Epithelial cell of proximal tubule (primary cell): Measurements from ENCODE around the gene PWWP2B. TPM values are rescaled to one million over a fixed set of nuclear protein-coding genes. Genes with fewer than 3 reads are reported as not detected.

Experiments
- DNase-seq: peaks from one replicate; pipeline ENCODE4 v3.0.0-alpha.2; 2011; ENCODE audit warnings: low read depth
- H3K4me3 ChIP-seq: 2 replicates; pipeline ENCODE4 v1.5.1; 2011; ENCODE audit warnings: low read depth, mild to moderate bottlenecking, low read length
- total RNA-seq: library from RNA; depleted of rRNA; stranded (reverse); fragments of >200 nt; gene quantifications from 2 replicates; pipeline ENCODE4 v1.2.3, GENCODE V29; 2015
- TF ChIP-seq, protein P1 (sequence below): conservative IDR thresholded peaks from 2 replicates; pipeline ENCODE4 v1.5.1; 2012; ENCODE audit warnings: low read depth, mild to moderate bottlenecking, low read length

Gene PWWP2B
- total RNA-seq, 1 donor from 2014 or later: 11.0 TPM

DNA sequence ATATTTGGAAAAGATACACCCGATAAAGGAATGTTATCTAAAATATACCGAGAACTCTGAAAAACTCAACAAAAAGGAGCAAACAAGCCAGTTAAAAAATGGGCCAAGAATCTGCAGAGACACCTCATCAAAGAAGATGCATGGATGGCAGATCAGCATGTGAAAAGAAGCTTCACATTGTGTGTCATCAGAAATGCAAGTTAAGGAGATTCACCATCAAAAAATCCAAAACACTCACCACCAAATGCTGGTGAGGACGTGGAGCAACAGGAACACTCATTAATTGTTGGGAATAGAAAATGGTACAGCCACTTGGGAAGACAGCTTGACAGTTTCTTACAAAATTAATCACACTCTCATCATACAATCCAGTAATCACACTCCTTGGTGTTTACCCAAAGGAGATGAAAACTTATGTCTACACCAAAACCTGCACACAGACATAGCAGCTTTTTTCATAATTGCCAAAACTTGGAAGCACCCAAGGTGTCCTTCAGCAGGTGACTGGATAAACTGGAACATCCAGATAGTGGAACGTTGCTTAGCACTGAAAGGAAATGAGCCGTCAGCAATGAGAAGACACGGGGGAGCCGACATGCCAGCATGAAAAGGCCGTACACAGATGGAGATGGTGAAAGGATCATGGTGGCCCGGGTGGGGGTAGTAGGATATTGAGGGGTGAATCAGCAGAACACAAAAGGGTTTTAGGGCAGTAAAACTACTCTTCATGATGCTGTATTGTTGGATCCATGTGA, 27.9 kb upstream of the PWWP2B start:
- TF ChIP-seq, protein P1, sequence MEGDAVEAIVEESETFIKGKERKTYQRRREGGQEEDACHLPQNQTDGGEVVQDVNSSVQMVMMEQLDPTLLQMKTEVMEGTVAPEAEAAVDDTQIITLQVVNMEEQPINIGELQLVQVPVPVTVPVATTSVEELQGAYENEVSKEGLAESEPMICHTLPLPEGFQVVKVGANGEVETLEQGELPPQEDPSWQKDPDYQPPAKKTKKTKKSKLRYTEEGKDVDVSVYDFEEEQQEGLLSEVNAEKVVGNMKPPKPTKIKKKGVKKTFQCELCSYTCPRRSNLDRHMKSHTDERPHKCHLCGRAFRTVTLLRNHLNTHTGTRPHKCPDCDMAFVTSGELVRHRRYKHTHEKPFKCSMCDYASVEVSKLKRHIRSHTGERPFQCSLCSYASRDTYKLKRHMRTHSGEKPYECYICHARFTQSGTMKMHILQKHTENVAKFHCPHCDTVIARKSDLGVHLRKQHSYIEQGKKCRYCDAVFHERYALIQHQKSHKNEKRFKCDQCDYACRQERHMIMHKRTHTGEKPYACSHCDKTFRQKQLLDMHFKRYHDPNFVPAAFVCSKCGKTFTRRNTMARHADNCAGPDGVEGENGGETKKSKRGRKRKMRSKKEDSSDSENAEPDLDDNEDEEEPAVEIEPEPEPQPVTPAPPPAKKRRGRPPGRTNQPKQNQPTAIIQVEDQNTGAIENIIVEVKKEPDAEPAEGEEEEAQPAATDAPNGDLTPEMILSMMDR: no peak
- H3K4me3 ChIP-seq: no peak overlapping the region
- no peak for DNase-seq

- H3K4me3 ChIP-seq: no peak overlapping the region
- TF ChIP-seq, protein P1: no peak
- no peak for DNase-seq
Measured at GRCh38 chr10:132369636-132370185, 27.3 kb upstream of the PWWP2B start.

- no peak for DNase-seq
- TF ChIP-seq, protein P1: no peak
- H3K4me3 ChIP-seq: no peak overlapping the region
Measured at GRCh38 chr10:132370426-132371340, 26.3 kb upstream of the PWWP2B start.

GRCh38 chr10:132371641-132372081, 25.3 kb upstream of the PWWP2B start:
- no peak for DNase-seq
- no peak overlapping the region for H3K4me3 ChIP-seq
- TF ChIP-seq, protein P1: peak; percentile 48

DNA sequence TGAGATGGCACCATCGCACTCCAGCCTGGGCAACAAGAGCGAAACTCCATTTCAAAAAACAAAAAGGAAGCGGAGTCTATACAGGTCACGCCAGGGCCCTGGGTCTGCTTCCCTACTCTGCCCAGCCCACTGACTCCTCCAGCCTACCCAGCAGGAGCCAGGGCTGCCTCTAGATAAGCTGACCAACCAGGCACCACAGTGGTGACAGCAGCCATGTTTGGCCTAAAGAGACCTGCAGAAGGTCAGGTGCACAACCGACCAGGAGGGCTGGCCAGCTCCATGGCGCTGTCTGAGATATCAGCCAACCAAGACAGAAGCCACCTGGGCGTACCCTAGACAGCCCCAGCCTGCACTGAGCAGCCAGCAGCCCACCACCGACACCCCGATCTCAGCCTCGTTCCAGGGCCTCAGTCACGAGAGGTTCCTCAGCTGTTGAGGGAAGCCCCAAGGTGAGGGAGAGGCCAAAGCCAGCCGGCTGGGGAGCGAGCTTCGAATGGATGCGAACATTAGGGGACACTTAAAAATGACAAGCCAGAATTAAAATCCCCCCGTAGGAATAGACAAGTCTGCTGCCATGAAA, 24.4 kb upstream of the PWWP2B start:
- TF ChIP-seq, protein P1: no peak
- no peak overlapping the region for H3K4me3 ChIP-seq

DNA sequence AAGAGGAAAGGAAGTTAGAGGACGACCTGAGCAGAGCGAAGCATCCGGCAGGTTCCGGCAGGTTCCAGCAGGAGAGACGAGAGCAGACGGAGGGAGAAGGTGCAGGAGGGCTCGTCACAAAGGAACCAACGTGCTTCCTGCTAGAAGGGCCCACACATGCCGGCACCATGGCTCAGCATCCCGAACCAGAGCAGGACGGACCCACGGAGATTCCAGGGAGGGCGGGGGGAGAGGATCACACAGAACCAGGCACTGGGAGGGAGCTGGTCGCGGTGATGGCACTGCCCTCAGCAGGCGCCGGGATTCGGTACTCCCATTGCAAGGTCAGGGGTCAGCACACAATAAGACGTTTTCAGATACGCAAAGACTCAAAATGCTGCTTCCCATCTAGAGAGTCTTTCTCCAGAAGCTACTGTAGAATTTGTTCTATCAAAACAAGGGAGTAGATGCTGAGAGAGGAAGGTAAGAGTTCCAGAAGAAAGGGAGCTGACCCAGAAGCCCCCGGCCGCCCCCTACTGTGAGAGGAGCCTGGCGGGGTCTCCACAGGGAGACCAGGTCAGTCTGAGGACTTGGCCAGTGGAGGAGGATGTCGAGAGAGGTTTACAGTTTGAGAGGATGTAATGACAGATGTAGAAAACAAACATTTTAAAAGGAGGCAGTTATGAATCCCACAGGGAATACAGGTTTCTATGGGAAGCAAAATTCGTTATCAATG, 23.6 kb upstream of the PWWP2B start:
- H3K4me3 ChIP-seq: no peak overlapping the region
- DNase-seq: no peak
- TF ChIP-seq, protein P1: no peak

More for the DNA sequence above, 24.4 kb upstream of the PWWP2B start:
- DNase-seq: no peak
